ENCODE results near the gene MYH10.

MYH10 gene

DNA sequence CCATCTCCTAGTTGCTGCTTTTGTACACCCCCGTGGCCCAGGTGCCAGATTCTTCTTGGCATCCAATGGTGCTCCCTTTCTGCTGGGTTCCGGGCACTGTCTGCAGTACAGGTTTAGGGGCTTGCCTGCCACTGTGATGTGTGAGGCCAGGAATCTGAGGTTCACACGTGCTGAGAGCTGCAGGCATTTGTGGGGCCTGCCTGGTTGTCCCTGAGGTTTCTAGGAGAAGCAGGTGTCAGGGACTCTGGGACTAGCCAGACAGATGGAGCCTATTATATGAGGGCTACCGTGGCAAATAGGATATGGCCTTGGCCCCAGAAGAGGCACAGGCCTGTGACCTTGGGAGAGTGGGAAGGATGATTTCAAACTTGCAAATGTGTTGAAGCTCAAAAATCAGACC, 165.6 kb downstream of the MYH10 start:
- no peak overlapping the region for H3K4me3 ChIP-seq (ENCODE audit: low read depth, low read length)
- POLR2A ChIA-PET = no interaction called here
- CTCF ChIA-PET = interaction anchor here (1.2 kb wide), 1 partner anchor 9 kb away, joined by 3 read pairs; no protein-coding TSS in a partner anchor
- TF ChIP-seq, protein P1, sequence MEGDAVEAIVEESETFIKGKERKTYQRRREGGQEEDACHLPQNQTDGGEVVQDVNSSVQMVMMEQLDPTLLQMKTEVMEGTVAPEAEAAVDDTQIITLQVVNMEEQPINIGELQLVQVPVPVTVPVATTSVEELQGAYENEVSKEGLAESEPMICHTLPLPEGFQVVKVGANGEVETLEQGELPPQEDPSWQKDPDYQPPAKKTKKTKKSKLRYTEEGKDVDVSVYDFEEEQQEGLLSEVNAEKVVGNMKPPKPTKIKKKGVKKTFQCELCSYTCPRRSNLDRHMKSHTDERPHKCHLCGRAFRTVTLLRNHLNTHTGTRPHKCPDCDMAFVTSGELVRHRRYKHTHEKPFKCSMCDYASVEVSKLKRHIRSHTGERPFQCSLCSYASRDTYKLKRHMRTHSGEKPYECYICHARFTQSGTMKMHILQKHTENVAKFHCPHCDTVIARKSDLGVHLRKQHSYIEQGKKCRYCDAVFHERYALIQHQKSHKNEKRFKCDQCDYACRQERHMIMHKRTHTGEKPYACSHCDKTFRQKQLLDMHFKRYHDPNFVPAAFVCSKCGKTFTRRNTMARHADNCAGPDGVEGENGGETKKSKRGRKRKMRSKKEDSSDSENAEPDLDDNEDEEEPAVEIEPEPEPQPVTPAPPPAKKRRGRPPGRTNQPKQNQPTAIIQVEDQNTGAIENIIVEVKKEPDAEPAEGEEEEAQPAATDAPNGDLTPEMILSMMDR (IDR thresholded peaks at IDR 0.05; ENCODE audit: insufficient read depth, low read length, missing control alignments) = no peak
- no peak for DNase-seq (ENCODE audit: low read depth, low spot score)

DNA sequence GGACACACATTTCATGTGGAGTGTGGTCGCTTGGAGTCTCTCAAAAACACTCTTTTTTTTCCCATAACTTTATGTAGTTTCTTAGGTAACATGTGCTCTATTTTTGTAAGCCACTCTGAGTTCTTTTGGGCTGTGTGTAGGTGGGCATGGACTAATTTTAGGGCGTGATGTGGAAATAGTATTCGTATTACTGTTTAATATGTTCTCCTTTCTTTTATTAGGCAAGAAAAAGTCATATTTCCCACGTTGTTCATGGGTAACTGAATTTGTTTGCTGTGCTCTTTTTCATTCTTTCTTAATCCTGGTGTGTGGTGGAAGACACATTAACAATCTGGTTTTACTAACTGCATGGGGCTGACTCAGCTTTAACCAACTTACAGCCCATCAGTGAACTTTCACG, 167.4 kb downstream of the MYH10 start:
- POLR2A ChIA-PET = interaction anchor here (1.0 kb wide), 1 partner anchor 15 kb away, joined by 3 read pairs; no protein-coding TSS in a partner anchor
- H3K4me3 ChIP-seq (ENCODE audit: low read depth, low read length) = no peak overlapping the region
- CTCF ChIA-PET = interaction anchor here (1.0 to 1.6 kb wide), 3 partner anchors 11 to 283 kb away, joined by 3 to 5 read pairs (median 3); no protein-coding TSS in a partner anchor
- peak; percentile 75 for DNase-seq (ENCODE audit: low read depth, low spot score)
- TF ChIP-seq, protein P1 (IDR thresholded peaks at IDR 0.05; ENCODE audit: insufficient read depth, low read length, missing control alignments) = no peak

DNA sequence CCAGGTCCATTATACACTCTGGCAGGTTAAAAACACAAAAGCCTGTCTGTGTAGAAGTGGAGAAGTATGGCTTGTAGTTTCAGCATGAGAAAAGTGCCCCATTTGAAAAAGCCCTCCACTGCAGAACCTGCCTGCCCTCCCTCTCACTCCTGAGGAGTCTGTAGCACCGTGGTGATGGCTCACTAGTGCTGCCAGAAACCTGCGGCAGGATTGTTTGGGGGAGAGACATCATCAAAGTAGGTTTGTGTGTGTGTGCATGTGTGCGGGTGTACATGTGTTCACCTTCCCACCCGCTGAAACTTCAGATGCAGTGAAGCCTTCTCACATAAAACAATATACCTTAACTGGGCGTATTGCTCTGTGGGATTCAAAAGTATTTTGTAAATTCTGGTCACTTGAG, 168.0 kb downstream of the MYH10 start:
- no peak for DNase-seq (ENCODE audit: low read depth, low spot score)
- H3K4me3 ChIP-seq (ENCODE audit: low read depth, low read length) = no peak overlapping the region
- TF ChIP-seq, protein P1 (IDR thresholded peaks at IDR 0.05; ENCODE audit: insufficient read depth, low read length, missing control alignments) = no peak
- ChIA-PET POLR2A (no interaction called here), CTCF (interaction anchor here (1.0 to 1.1 kb wide), 2 partner anchors 15 to 283 kb away, joined by 3 read pairs; no protein-coding TSS in a partner anchor)

DNA sequence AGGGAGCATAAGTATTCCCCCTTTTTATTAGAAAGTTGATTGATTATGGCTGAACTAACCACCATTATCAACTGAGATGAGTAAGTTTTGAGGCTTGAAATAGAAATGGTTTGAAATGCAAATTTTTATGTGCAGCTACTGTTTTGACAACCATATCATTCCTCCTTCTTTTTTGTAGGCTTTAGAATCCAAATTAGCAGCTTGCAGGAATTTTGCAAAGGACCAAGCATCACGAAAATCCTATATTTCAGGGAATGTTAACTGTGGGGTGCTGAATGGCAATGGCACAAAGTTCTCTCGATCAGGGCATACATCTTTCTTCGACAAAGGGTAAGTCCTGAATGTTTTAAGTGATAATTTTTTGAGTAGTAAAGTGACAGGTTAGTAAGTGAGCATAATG, 170.7 kb downstream of the MYH10 start:
- CTCF ChIA-PET = interaction anchor here (1.1 to 1.4 kb wide), 2 partner anchors 22 to 49 kb away, joined by 3 read pairs; no protein-coding TSS in a partner anchor
- H3K4me3 ChIP-seq (ENCODE audit: low read depth, low read length) = no peak overlapping the region
- POLR2A ChIA-PET = no interaction called here
- TF ChIP-seq, protein P1 (IDR thresholded peaks at IDR 0.05; ENCODE audit: insufficient read depth, low read length, missing control alignments) = no peak
- no peak for DNase-seq (ENCODE audit: low read depth, low spot score)

DNA sequence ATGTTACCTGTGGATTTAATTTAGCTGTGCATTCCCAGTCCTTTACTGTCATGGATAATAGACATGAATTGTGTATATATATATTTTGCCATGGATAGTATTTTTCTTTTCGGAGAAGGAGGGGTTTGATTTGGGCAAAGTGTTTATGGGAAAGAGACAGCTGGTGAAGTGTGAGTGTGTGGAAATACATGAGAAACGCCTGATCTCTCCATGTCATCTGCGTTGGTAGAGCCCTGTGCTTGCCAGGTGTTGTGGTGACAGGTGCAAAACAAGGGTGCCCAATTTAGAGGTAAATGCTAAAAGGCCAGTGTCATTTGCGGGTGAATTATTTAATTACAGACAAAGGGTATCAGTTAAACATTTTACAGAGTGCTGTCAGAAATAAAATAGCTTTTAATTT, 171.4 kb downstream of the MYH10 start:
- H3K4me3 ChIP-seq (ENCODE audit: low read depth, low read length) = no peak overlapping the region
- TF ChIP-seq, protein P1 (IDR thresholded peaks at IDR 0.05; ENCODE audit: insufficient read depth, low read length, missing control alignments) = no peak
- POLR2A ChIA-PET = no interaction called here
- CTCF ChIA-PET = interaction anchor here (1.1 to 1.4 kb wide), 2 partner anchors 23 to 48 kb away, joined by 3 read pairs; no protein-coding TSS in a partner anchor
- no peak for DNase-seq (ENCODE audit: low read depth, low spot score)

DNA sequence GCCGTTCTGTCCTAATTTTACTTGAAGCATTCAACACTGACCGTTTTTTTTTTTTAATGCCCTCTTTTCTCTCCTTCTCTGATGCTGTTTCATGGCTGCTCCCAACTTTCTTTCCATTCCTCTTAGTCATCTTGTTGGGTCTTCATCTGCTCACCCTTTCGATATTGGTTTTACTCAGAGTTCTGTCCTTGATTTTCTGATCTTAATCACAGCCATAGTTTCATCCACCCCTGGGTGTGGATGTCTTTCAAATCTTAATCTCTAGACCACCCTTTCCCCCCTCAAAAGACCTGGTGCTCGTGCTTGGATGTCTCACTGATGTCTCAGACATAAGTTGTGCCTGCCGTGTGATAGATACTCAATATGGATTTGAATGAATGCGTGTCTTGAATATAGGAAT, 172.4 kb downstream of the MYH10 start:
- H3K4me3 ChIP-seq (ENCODE audit: low read depth, low read length) = no peak overlapping the region
- TF ChIP-seq, protein P1 (IDR thresholded peaks at IDR 0.05; ENCODE audit: insufficient read depth, low read length, missing control alignments) = no peak
- ChIA-PET POLR2A (no interaction called here), CTCF (interaction anchor here (0.9 to 1.0 kb wide), 2 partner anchors 81 to 288 kb away, joined by 3 read pairs; partner anchors contain the start of gene KRABD2)
- DNase-seq (ENCODE audit: low read depth, low spot score) = no peak
